ENCODE data around the gene TMEM51. TPM values are rescaled to one million over a fixed set of nuclear protein-coding genes. Genes with fewer than 3 reads are reported as not detected.

Gene TMEM51
- total RNA-seq, 4 donors from 2014 or later = 17.7 to 32.9 (median 22.9) TPM

- intact Hi-C loops (cut with DNase I; ENCODE audit: low total_unique reads) (no loop called here), in situ Hi-C loops (cut with MboI; ENCODE audit: low pct_ligation_motif_present in 1 of 4, low pct_unique_long_range_greater_than_20kb in 1 of 4, low sequenced_read_pairs in 3 of 4) (no loop called here)
- DNase-seq = no peak
- Histone ChIP-seq H3K4me3 (no peak overlapping the region), H3K36me3 (no peaks in the 10 kb centered on the region), H3K27ac (peak overlapping the region in 2 of 4 donors; percentile 10 to 39), H3K27me3 (no peaks in the 10 kb centered on the region), H3K9me3 (no peaks in the 10 kb centered on the region), H3K4me1 (peaks cover 29 to 43% (median 34%) of the 10 kb centered on the region in 4 donors)
- 60 to 88% methylated on average over 1 to 7 of the region's 7 CpGs for WGBS, 2 donors (ENCODE audit: low coverage in 1 of 2)
- TF ChIP-seq POLR2AphosphoS5 (IDR thresholded peaks at IDR 0.05) (no peak), EP300 (IDR thresholded peaks at IDR 0.05; ENCODE audit: low read depth) (no peak), CTCF (IDR thresholded peaks at IDR 0.05) (no peak), POLR2A (IDR thresholded peaks at IDR 0.05) (no peak)
Measured at GRCh38 chr1:15204931-15205330, 51.4 kb downstream of the TMEM51 start.

GRCh38 chr1:15205586-15206346 lies 52.2 kb downstream of the TMEM51 start:
- intact Hi-C loops (cut with DNase I; ENCODE audit: low total_unique reads) = no loop called here
- no peak for DNase-seq
- no peak overlapping the region for H3K4me3 ChIP-seq
- in situ Hi-C loops (cut with MboI; ENCODE audit: low pct_ligation_motif_present in 1 of 4, low pct_unique_long_range_greater_than_20kb in 1 of 4, low sequenced_read_pairs in 3 of 4) = no loop called here
- H3K4me1 ChIP-seq = peaks cover 23 to 34% (median 27%) of the 10 kb centered on the region in 4 donors
- peak overlapping the region in 2 of 4 donors; percentile 28 to 39 for H3K27ac ChIP-seq
- H3K36me3 ChIP-seq = no peaks in the 10 kb centered on the region
- WGBS, 2 donors (ENCODE audit: low coverage in 1 of 2) = 65 to 82% methylated on average over 5 to 12 of the region's 12 CpGs
- no peaks in the 10 kb centered on the region for H3K9me3 ChIP-seq
- TF ChIP-seq POLR2A (IDR thresholded peaks at IDR 0.05) (no peak), EP300 (IDR thresholded peaks at IDR 0.05; ENCODE audit: low read depth) (no peak), POLR2AphosphoS5 (IDR thresholded peaks at IDR 0.05) (no peak), CTCF (IDR thresholded peaks at IDR 0.05) (no peak)
- H3K27me3 ChIP-seq = no peaks in the 10 kb centered on the region

- Histone ChIP-seq H3K36me3 (no peaks in the 10 kb centered on the region), H3K9me3 (no peaks in the 10 kb centered on the region), H3K27ac (peak overlapping the region in 3 of 4 donors; percentile 4 to 39 (median 28)), H3K4me1 (peaks cover 15 to 27% (median 20%) of the 10 kb centered on the region in 4 donors), H3K27me3 (no peaks in the 10 kb centered on the region), H3K4me3 (no peak overlapping the region)
- DNase-seq = no peak
- in situ Hi-C loops (cut with MboI; ENCODE audit: low pct_ligation_motif_present in 1 of 4, low pct_unique_long_range_greater_than_20kb in 1 of 4, low sequenced_read_pairs in 3 of 4) = no loop called here
- 77% methylated on average over 8 of the region's 8 CpGs; no CpG with 5 or more reads in 1 of the 2 donors for WGBS, 2 donors (ENCODE audit: low coverage in 1 of 2)
- intact Hi-C loops (cut with DNase I; ENCODE audit: low total_unique reads) = no loop called here
- no peak for TF ChIP-seq POLR2A (IDR thresholded peaks at IDR 0.05)
- TF ChIP-seq EP300 (IDR thresholded peaks at IDR 0.05; ENCODE audit: low read depth) = no peak
- no peak for TF ChIP-seq CTCF (IDR thresholded peaks at IDR 0.05)
- no peak for TF ChIP-seq POLR2AphosphoS5 (IDR thresholded peaks at IDR 0.05)
Measured at GRCh38 chr1:15206418-15207030, 53.0 kb downstream of the TMEM51 start.

GRCh38 chr1:15207031-15207828 lies 53.7 kb downstream of the TMEM51 start:
- TF ChIP-seq EP300 (IDR thresholded peaks at IDR 0.05; ENCODE audit: low read depth) (no peak), POLR2A (IDR thresholded peaks at IDR 0.05) (no peak), CTCF (IDR thresholded peaks at IDR 0.05) (no peak), POLR2AphosphoS5 (IDR thresholded peaks at IDR 0.05) (no peak)
- H3K27me3 ChIP-seq = no peaks in the 10 kb centered on the region
- in situ Hi-C loops (cut with MboI; ENCODE audit: low pct_ligation_motif_present in 1 of 4, low pct_unique_long_range_greater_than_20kb in 1 of 4, low sequenced_read_pairs in 3 of 4) (no loop called here), intact Hi-C loops (cut with DNase I; ENCODE audit: low total_unique reads) (no loop called here)
- no peak for DNase-seq
- no peak overlapping the region for H3K4me3 ChIP-seq
- WGBS, 2 donors (ENCODE audit: low coverage in 1 of 2) = 81% methylated on average over 25 of the region's 25 CpGs; no CpG with 5 or more reads in 1 of the 2 donors
- H3K36me3 ChIP-seq = no peaks in the 10 kb centered on the region
- no peaks in the 10 kb centered on the region for H3K9me3 ChIP-seq
- H3K4me1 ChIP-seq = peaks cover 10 to 20% (median 15%) of the 10 kb centered on the region in 4 donors
- H3K27ac ChIP-seq = peak overlapping the region in 3 of 4 donors; percentile 4 to 39 (median 28)

Measured in transverse colon (tissue), 4 donors.